Effector CD8-positive, alpha-beta T cell (primary cell): ENCODE measurements around the gene LRCH3.

ENCODE experiments used
- DNase-seq: peaks from one replicate; lab custom pipeline; 2025; lab: John Stamatoyannopoulos, UW

LRCH3 gene

DNA sequence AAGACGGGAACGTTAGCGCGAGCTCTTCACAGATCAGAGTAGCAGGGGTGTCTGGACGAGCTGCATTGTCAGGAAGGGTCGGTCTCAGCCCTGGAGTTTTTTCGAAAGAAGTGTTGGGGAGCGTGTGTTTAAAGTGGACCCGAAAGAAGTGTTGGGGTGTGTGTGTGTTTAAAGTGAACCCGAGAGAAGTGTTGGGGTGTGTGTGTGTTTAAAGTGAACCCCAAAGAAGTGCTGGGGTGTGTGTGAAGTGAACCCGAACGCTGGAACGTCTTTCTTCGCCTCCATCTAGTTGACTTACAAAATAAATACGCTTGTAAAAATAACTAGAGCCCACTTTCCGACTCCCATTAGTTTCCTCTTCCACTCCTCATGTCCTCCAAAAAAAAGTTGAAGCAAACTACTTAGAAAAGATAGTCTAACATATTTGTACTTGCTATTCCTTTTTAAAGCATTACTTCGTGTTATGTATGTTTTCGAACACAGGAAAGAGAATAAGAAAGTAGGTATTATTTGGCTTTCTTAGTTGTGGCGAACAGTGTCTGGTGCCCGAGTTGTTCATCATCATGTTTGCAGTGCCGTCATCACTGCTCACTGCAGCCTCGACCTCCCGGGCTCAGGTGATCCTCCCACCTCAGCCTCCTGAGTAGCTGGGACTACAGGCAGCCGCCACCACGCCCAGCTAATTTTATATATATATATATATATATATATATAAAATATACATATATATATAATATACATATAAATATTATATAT lies 1.0 kb downstream of the LRCH3 start:
- DNase-seq, result no peak

DNA sequence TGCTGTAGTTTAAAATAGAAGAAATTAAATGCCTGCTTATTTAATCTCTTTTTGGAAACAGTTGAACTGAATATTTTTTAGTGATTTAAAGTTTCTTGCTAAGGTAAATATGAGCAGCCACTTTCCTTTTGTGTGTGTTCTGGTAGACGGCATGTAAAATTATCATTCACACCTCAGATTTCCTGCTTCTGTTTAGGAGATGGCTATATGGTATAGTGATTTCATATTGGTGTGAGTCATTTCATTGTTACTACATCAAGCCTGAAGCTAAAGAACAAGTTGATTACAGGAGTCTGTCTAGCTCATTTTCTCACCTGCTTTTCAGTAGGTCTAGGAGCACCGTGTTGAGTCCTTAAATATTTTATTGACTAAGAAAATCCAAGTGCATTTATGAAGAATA lies 2.2 kb downstream of the LRCH3 start:
- DNase-seq, result no peak

DNA sequence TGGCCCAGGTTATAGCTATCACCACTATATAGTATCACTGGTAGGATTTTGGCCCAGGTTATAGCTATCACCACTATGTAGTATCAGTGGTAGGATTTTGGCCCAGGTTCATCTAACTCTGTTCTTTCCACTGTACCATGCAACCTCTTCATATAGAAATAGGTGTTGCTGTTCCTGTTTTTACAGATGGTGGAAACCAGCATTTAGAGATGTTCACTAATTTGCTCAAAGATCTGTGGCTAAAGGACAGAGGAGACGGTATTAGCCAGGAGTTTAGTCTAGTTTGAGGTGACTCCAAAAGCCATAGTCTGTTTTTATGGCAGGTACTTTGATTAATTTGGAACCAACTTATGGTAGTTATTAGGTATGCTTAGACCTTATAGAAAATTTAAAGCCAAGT lies 3.1 kb downstream of the LRCH3 start:
- DNase-seq, result no peak

DNA sequence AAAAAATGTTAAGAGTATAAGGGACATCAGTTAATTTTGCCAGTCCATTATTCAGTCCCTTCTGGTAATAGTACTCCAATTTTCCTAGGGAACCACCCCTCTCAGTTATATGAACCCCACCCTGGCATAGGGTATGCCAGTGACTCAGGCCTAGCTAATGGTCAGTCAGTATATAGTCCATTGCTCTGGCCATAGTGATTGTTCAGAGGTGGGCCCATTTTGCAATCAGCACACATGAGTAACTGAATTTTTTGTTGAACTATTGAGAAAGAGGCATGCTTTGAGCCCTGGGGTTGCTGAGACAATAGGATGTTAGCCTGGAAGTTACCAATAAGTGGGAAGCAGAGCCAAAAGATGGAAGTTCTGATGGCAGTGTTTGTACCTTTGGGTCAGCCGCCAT lies 4.1 kb downstream of the LRCH3 start:
- DNase-seq, result no peak

DNA sequence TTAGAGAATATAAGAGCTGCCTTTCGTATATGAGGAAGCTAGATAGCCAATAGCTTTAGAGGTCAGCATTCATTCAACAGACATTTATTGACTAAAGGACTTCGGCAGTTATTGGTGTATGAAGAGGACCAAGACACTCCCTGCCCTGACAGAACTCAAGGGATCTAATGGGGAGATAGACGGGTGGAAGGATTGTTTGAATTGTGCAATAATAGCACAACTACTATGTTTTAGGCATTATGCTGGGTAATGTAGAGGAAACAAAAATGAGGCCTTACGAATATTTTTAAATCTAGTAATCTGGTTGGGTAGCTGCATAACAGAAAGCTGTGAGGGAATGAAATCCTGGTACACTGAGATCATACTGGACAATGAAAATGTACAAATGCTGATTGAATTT lies 5.0 kb downstream of the LRCH3 start:
- no peak for DNase-seq

DNA sequence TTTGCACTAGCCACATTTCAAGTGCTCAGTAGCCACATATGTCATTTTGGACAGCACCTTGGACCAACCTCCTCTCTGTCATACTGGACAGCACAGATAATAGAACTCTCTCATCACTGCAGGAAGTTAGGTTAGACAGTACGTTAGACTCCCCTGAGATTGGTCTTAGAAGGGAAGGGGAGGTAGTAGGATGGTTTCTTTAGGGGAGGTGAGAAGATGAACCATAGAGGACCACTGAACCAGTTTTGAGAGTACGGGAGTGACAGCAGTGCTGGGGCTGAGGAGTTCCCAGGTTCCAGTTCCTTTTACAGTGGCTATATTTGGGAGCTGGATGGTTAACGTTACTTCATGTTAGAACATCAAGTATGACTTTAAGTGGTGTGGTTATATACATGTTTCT lies 7.8 kb downstream of the LRCH3 start:
- DNase-seq, result no peak

DNA sequence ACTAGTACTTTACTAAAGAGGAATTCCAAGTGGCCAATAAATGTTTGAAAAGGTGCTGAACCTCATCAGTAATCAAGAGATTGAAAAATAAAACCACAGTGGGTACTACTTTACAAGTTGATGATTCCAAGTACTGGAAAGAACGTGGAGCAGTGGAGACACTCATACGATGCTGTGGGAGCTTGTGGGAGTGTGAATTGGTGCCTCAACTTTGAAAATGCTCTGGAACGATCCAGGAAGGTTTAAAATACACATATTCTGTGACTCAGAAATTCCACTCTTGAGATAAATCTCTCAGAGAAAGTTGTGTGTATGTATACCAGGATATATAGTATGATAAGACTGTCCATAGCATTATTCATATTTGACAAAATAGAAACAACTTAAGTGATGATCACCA lies 9.3 kb downstream of the LRCH3 start:
- no peak for DNase-seq

DNA sequence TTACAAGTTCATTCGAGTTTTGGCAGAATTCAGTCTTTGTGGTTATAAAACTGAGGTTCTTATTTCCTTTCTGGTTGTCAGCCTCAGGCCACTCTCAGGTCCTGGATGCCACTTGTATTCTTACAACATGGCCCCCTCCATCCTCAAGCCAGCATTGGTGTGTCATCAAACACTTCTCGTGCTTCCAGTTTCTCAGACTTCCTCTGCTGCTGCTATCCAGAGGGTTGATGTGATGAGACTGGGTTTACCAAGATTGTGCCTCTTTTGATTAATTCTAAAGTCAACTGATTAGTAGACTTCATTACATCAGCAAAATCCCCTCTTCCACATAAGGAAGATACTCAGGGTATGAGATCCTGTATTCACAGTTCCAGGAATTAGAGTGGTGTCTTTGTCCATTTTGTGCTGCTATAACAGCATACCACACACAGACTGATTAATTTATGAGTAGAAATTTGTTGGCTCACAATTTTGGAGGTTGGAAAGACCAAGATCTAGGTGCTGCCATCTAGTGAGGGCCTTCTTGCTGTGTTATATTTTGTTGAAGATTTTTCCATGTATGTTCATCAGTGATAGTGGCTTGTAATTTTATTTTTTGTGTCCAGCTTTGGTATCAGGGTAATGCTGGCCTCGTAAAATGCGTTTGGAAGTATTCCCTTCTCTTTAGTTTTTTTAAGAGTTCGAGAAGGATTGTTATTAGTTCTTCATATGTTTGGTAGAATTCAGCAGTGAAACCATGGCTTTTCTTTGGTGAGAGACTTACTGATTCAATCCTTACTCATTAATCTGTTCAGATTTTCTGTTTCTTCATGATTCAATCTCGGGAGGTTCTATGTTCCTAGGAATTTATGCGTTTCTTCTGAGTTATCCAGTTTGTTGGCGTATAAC lies 11.1 kb downstream of the LRCH3 start:
- no peak for DNase-seq

DNA sequence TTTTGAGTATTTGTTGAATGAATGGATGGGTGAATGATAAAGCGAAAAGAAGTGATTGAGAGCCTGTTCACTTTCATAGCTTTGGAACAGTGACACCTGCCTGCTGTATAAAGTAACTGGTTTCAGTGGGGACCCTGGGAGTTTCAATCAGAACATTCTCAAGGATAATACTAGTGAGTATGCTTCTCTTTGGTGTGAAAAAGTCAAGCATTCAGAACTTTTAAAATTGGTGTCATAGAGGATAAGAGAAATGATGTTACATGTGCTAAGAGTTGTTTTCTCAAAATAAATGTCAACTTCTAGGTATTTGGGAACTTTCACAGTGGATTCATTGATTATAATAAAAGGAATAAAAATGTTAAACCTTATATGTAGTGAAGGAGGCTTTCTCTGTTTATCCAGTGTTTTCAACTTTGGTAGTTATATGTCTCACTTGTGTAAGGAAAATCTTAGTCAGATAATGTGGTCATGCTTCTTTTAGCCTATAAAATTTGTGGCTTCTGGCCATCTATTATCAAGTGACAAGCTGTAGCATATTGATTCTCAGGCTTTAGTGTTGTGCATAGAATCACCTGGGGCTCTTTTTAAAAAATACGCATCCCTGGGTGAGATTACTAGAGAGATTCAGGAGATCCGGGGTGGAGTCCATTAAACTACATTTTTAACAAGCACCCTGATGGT lies 11.9 kb downstream of the LRCH3 start:
- no peak for DNase-seq

DNA sequence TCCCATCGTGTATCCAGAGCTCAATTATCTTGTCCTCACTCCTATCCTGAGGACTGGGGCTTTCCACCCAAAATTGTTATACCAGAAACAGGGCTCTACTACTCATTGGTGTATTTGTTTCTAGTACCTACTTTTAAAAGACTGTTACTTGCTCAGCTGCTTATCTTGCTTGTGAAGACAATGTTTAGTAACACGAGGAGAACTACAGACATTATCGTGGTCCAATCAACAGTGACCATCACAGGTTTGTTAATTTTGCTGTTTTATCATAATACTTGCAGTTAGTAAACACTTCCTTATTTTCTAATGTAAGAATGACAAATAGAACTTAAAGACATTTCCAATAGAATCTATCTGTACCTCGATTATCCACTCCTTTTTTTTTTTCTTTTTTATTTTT lies 13.5 kb downstream of the LRCH3 start:
- no peak for DNase-seq

DNA sequence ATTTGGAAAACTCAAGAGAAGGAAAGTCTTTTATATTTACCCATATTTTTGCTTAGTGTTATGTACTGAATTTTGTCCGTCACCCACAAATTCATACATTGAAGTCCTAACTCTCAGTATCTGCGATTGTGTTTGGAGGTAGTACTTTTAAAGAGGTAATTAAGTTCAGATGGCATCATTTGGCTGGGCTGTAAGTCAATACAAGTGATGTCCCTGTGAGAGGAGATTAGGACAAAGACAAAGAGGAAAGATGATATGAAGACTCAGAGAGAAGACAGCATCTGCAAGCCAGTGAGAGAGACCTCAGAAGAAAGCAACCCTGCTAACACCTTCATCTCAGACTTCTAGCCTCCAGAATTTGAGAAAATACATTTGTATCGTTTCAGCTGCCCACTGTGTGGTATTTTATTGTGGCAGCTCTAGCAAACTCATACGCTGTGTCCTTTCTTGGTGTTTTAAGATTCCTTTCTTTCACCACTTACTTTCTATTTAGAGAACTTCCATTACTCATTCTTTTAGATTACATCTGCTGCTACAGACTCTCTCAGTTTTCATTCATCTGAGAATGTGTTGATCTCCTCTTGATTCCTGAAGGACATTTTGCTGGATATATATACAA lies 17.0 kb downstream of the LRCH3 start:
- no peak for DNase-seq

DNA sequence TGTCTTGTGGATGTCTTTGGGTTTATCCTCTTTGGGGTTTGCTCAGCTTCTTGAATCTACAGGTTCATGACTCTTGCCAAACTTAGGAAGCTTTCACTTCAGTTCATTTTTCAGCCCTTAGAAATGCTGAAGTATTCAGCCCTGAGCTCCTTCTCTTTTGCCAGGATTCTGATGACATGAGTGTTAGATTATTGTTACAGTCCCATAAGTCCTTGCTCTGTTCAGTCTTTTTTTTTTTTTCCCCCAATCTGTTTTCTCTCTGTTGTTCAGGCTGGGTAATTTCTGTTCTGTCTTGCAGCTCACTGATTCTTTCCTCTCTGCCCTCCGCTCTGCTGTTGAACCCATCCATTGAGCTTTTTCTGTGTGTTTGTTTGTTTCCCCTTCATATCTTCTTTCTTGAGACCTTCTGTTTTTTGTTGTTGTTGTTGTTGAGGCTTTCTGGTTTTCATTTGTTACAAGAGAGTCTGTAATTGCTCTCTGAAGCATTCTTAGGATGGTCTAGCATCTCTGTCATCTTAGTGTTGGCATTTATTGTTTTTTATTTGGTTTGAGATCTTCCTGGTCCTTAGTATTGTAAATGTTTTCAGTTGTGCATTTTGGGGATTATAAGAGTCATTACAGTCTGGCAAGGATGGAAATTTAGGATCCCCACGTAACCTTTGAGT lies 18.4 kb downstream of the LRCH3 start:
- no peak for DNase-seq

DNA sequence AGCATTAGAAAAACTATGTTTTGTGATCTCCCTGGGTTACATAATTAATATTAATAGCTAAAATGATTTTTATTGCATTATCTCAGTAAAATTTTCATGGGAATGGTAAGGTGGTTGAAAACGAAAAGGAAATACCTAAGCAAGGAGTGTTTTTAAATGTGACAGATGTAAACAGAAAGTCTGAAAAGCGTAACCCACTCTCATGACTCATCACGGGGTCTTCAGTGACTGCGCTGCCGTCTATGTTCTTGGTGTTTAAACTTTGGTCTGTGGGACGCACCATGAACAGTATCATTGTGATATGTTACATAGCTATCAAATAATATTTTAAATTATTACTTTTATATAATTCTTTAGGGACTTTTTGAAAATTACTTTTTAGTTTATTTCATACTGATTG lies 19.8 kb downstream of the LRCH3 start:
- no peak for DNase-seq

DNA sequence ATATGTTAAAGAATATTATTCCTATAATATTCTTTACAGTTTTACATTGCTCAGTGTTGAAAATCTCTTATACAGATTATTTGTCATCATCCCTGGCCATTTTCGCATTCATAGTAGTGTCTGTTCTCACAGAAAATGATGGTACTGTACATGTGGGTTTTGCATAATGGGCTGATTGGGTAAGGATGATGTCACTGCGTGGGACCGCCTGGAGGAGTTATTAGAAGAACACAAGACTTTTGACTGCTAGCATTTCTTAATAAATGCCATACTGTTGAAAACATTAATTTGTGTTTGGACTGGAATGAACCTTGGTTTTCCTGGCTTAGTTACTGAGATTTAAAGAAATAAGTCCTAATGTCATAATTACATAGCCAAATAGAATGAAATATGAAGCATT lies 20.3 kb downstream of the LRCH3 start:
- DNase-seq, result no peak

DNA sequence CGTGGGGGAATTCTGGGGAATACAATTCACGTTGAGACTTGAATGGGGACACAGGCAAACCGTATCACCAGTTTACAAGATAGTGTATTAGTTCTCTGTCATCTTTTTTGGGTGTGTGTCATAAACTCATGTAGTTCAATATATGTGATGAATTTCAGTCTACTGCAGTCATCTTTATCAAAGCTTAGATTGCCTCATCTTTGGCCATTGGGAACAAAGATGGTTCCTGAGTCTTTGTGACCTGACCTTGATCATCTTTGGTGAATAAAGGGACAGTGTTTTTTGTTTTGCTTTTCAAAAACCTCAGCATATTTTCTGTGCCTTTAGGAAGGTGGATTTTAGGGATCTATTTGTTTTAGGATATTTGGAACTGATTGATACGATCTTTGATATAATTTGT lies 23.3 kb downstream of the LRCH3 start:
- DNase-seq, result no peak

DNA sequence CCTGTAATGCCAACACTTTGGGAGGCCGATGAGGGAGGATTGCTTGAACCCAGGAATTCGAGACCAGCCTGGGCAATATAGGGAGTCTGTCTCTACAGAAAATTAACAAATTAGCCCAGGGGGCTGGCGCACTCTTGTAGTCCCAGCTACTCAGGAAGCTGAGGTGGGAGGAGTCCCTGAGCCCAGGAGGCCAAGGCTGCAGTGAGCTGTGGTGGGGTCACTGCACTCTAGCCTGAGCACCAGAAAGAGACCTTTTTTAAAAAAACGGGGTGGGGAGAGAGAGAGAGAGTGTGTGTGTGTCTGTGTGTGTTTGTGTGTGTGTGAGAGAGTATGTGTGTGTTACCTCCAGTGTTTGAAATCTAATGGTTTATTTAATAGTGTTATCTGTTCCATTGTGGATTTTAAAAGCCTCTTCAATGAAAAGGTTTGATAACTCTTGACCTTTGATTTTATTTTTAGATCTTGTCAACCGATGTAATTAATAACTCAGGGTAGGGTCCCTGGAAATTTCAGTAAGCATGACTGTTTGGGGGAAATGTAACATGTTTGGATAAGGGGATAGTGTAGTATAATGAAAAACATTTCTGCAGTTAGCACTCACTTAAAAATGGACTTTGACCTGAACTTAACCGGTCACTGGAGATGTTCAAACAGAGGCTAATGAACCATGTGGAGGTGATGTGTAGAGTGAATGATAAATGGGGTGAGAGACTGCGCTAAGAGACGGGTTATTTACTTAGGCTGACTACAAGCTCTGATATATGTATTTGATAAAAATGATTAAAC lies 29.7 kb downstream of the LRCH3 start:
- no peak for DNase-seq

DNA sequence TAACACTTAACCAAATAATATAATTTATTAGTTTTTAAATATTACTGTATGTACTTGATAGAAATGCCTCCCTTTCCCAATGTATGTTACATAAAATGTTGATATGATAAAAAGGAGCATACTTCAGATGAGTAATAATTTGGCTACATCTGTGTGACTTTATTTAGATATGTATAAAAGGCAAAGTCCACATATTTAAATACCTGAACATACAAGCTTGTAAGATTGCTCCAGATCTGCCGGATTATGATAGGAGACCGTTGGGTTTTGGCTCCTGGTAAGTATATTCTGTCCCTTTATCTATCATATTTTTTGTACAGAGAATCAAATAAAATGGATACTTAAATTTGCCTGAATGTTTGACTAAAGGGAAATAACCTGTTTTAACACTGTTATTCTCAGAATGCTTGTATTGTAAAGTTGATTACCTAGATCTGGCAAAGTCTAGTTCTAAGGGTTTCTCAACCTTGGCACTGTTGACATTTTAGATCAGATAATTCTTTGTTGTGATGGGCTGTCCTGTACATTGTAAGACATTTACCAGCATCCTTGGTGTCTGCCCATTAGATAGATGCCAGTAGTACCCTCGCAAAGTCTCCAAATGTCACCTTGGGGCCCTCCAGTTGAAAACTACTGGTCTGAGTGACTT lies 38.5 kb downstream of the LRCH3 start:
- no peak for DNase-seq

DNA sequence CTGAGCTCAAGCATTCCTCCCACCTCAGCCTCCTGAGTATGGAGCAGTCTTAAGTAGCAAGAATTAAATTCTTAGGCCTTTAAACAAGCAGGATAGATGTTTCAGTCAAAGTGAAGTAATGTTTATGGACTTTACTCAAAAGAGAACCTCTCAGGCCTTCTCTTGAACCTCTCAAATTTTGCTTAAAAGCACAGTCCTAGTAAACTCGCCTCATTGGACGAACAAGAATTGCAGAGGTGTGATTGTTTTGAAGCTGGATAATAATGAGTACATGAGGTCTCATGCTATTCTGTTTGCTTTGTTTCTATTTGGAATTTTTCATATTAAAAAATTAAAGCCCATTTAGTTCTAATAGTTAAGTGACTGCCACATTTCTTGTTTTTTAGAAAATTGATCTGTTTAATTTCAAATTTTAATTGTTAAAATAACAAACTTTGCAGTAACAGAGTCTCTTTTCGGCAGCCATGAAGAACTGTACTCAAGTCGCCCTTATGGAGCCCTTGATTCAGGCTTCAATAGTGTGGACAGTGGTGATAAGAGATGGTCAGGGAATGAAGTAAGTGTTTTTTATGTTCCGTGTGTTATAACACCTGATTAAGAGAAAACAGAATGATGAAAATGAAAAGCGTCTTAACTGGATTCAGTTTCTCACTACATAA lies 39.4 kb downstream of the LRCH3 start:
- DNase-seq, result no peak

DNA sequence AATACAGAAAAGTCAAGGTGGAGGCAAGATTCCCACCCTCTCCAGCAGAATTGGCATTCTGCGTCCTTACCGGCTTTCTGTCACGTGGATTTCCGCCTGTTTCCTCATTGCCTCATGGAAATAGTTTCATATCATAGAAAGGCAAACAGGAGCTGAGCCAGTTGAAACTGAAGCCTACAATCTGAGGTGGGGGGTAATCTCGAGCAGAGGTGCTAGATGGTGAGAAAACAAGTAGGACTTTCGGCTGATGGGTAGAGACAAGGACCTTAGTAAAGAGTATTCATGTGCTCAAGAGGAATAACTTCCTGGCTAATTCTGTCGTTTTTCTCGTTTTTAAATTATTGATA lies 39.9 kb downstream of the LRCH3 start:
- DNase-seq, result no peak
